HG03064 (cell line): Measurements from ENCODE around the gene LRRTM3.

ENCODE experiments used
- ATAC-seq: cut with Tn5 transposase; IDR thresholded peaks from one replicate; pipeline ENCODE4 v1.9.1; 2021; ENCODE audit warnings: low read depth; ENCODE audit not compliant: unreplicated experiment

LRRTM3 gene

DNA sequence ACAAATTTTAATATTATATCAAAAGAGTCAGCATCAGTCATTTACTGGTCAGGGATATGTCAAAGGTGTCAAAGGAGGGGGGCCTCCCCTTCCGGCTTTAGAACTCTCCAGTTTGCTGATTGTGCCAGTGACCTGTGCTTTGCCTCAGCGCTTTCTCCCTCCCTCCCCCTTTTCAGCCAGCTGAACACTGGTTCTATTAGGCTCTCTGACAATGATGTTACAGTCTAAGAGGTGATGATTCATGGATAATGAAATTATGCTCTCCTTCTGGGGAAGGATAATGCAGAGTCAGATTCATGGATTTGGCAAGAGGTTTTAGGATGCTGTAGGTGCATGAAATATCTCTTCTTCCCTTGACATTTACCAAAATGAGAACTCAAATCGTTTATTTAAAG is 6.1 kb downstream of the LRRTM3 start:
- no peak for ATAC-seq

DNA sequence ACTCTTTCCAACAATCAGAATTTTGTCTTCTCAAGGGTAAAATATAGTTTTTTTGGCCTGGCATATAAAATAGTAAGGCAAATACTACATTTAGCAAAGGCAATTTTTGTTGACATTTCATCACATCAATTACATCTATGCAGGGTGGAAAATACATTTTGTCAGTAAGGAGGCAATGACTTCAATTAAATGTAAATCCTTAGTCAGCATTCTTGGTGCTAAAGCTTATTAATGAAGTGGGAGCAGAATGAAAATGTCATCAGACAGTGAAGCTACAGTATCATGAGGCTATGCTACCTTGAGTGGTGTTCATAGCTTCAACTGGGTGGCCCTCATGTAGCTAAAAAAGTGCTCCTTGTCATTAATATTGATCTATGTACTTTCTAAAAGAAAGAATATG is 8.9 kb downstream of the LRRTM3 start:
- no peak for ATAC-seq

- ATAC-seq, result no peak
These were observed 15.1 kb downstream of the LRRTM3 start for GRCh38 chr10:66940965-66941364.

DNA sequence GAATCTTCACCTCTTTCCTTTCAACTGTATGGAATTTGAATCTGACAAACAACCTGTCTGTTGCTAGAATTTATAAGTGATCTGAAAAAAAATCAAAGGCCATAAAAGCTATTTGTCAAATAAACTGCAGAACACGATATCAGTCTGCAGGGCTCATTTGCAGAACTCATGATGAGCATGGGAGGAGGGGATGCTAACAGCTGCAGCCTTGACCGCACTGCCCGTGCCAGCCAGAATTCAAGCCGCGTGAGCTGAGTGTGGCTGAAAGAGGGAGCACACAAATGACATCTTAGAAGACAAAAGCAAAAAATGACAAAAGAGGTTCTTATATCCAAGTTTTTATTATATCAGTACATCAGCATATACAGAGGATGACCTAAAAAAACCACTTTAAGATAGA is 15.7 kb downstream of the LRRTM3 start:
- ATAC-seq, result no peak

DNA sequence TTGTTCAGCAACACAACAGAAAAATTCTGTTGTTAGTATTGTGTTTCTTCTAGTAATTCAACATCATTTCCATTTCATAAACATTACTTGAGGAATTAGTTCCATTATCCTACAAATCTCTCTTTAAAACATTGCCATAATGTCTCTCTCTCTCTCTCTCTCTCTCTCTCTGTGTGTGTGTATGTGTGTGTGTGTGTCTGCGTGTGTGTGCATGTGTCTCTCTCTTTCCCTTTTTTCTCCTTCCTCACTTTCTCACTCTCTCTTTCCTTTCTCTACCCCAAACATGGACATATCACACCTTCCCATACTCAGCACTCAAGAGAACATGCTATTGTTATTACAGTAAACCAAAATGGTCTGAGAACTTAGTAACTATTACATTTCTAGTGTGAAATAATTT is 16.6 kb downstream of the LRRTM3 start:
- ATAC-seq, result no peak

DNA sequence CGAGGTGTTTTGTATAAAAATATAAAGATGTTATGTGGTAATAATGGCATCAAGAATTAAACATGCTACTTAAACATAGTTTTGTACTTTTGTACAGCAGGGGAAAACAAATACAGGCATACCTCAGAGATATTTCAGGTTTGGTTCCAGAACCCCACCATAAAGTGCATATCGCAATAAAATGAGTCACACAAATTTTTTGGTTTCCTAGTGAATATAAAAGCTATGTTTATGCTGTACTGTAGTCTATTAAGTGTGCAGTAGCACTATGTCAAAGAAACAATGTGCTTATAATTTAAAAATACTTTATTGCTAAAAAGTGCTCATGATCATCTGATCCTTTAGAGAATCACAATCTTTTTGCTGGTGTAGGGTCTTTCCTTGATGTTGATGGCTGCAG is 17.8 kb downstream of the LRRTM3 start:
- no peak for ATAC-seq

DNA sequence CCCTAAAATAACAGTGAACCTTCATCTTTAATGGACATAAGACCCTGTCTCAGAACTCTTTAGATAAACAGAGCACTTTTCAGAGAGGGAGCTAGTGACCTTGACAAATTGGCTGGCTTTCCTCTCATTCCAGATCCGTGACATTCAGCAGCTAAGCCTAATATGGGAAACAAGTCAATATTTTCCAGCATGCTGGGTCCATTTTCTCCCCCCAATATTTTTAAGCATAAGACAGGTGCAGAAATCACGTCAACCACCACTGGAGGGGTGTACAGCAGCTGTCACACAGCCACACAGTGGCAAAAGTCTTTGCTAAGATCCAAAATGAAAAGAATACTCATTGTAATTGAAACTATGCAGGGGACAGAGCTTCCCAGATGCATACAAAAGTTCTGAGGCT is 26.1 kb downstream of the LRRTM3 start:
- ATAC-seq, result no peak

DNA sequence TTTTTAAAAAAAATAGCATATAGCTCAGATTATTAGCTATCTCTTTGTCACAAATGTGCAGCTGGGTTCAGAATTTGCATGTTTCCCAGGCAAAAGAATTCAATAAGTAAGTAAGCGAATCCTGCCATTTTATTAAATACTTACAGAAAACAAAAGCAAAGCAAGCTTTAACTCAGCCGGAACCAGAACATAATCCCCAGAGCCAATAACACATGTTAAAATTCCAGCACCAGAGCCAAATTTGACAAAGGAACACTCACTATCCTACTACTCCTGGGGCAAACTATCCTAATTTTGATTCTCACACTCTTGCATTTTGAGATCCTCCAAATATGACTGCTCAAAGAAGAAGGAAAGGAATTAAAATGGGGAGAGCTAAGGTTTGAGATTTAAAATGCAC is 32.6 kb downstream of the LRRTM3 start:
- no peak for ATAC-seq

- no peak for ATAC-seq
These were observed 39.1 kb downstream of the LRRTM3 start for GRCh38 chr10:66964946-66965345.

DNA sequence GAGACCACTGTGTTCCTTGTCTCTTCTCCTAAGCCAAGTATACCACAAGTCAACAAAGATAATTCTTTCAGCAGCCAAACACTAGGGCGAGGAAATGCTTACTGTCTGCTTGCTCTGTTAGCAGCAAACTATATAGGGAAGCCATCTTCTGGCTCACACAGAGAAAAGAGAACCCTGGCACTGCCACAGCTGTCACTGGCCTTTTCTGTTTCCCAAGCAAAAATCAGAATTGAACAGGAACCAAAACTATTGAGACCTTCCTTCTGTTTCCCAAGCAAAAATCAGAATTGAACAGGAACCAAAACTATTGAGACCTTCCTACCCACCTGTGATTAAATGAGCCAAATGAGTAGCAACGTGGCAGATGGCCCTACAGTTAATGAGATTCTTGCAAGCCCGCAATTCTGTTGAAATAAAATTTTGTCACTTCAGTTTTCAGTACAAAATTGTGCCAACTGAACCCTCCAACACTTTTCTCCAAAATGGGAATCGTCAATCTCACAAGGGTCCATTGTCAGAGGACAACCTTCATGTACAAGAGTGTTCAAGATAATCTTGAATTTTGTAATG is 54.5 kb downstream of the LRRTM3 start:
- ATAC-seq, result no peak

DNA sequence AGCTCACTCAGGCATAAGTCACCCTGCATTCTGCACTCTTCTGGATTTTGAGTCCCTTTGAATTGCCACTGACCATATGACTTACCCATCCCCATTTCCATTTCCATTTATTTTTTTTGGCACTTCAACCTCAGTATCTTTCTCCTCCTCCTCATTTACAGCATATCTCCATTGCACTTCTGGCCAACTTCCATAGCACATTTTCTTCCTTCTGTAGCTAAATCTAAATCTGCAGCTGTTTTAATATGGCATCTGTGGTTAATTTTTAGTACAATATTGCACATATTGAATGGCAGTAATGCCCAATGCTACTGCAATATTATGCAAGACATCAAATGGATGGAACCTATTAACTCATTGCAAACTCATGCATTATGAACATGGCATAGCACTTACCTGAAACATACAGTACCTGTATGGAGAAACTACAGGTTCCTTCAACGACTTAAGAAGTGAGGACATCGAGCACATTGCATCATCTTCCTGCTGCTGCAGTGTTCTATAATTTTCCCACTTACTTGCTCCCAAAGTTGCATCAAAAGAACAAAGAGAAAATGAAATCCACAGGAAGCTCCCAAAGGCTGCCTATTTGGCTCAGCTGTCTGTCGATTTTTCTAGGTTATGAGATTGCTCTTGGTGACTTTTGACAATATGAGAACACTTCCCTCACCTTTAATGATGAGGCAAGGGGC is 55.7 kb downstream of the LRRTM3 start:
- no peak for ATAC-seq

DNA sequence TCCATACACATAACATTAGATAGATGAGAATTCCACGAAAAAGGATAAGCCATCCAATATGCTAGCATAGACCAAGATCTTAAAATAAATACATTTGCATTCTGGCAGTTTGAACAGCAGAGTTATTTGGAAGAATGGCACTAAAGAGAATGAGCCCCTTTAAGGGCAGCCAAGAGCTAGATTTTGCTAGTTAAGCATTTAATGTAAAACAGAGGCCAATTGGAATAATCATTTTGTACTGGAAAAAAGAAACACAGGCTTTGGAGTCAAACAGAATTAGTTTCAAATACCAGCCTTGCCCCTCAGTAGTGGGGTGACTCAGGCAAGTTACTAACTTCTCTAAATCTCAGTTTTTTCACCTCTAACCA is 56.2 kb downstream of the LRRTM3 start:
- no peak for ATAC-seq

- no peak for ATAC-seq
These were observed 57.1 kb downstream of the LRRTM3 start for GRCh38 chr10:66982792-66983474.

DNA sequence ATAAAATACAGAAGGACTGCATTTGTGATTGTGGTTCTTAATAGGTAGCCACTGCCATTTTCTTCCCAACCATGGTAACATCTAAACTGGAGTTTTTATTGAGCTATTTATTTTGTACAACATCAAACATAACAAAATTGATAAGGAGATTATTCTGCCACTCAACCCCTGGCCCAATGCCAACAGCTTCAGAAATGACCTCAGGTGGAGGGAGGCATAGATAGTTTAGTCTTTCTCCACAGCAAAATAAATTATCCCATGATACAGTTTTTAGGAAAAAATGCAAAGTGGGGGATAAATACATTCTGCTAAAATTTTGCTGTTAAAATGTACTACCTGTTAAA is 57.6 kb downstream of the LRRTM3 start:
- no peak for ATAC-seq

GRCh38 chr10:66990143-66990830 is 64.5 kb downstream of the LRRTM3 start:
- ATAC-seq, result no peak

DNA sequence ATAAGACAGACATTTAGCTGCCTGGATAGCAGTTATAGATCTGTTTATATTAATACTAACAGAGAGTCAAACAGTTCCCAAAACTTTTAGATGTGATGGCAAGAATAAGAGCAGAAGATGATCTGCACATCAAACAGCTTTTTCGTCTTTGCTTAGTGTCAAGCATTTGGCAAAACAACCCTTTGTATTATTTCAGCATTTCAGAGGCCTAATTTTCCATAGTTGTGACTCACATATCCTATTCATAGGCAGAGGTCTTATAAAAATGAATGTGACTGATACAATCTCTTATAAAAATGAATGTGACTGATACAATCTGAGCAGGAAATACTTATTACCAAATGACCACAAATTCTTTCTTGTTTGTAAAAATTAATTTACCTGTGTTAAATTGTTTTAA is 71.2 kb downstream of the LRRTM3 start:
- no peak for ATAC-seq

- no peak for ATAC-seq
These were observed 74.1 kb downstream of the LRRTM3 start for GRCh38 chr10:66999762-67000545.

DNA sequence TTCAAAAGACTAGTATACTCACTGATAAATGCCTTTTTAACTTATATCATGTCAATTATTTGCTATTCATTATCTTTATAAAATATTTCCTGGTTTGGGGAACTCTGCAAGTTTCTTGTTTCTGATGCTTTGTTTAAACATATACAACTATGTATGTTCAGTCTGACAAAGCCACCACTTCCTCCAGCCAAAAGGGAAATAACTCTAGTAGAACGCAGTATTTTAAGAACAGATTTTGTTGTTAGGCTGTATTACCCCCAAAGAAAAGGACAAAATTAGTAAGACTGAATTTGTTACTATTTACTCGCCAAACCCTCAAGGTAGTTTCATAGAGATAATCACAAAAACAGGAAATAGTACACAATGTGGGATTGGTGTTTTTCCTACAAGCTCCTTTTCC is 78.9 kb downstream of the LRRTM3 start:
- ATAC-seq, result no peak

DNA sequence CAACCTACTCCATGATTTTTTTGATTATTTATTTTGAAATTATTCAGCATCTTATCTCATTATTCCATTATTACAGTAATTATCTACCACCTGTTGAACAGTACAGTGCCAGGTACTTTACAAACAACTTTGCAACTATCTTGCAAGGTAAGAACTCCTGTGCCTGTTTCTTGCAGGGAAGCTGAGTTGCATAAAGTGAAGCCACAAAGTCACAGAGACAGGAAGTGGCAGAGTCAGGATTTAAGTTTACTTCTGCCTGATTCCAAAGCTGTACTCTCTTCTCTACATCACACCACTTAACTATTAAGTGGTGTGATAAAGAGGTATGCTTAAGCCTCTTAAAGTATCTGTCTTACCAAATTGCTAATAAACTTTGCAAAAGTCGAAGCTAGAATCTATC is 80.1 kb downstream of the LRRTM3 start:
- no peak for ATAC-seq

- ATAC-seq, result no peak
These were observed 85.6 kb downstream of the LRRTM3 start for GRCh38 chr10:67011480-67011879.

DNA sequence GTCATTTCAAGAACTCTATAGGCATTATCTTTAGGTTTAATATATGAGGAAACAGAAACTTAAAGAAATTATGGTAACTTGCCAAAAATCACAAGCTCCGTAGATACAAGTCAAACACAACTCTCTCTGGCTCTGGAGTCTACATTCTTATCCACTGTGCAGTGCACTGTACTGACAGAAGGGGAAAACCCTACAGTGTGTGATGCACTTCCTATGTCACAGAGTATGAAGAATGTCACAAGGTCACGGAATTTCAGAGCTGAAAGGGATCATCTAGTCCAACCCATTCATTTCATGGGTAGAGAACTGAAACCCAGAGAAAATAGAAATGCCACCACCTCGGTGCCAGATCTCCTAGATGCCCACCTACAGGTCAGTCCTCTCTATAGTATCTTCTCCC is 86.1 kb downstream of the LRRTM3 start:
- no peak for ATAC-seq
